MCF 10A (cell line): ENCODE results near the gene EXOC6B. TPM values are rescaled to one million over a fixed set of nuclear protein-coding genes. Genes with fewer than 3 reads are reported as not detected.
A peak's percentile ranks its signal among the peaks of the same experiment; 100 is the strongest.

Experiments used
- BruUV-seq: library from RNA; stranded (reverse); fragments of 400-500 nt; replicated peaks from 2 replicates; lab custom pipeline; 2021; lab: Mats Ljungman, UMichigan
- CTCF ChIA-PET: fragments of 300-600 bp; sonication (Branson Sonifier 250); formaldehyde crosslinking; extraction: SDS; loops from one replicate; lab custom pipeline; 2021; ENCODE audit warnings: antibody characterized with exemption, inconsistent platforms; lab: Yijun Ruan, JAX
- POLR2A ChIA-PET: fragments of 300-600, 350-650 bp; sonication (Branson Sonifier 250); formaldehyde crosslinking; extraction: SDS; loops from one replicate; lab custom pipeline; 2020; ENCODE audit warnings: antibody characterized with exemption, inconsistent platforms; lab: Yijun Ruan, JAX
- DNase-seq: peaks from one replicate; pipeline ENCODE4 v3.0.0-alpha.2; 2018; ENCODE audit not compliant: unreplicated experiment
- H3K27ac Mint-ChIP-seq: one replicate; pipeline ENCODE4 v1.8.0; 2022; ENCODE audit warnings: mild to moderate bottlenecking, low read depth, mixed read lengths; ENCODE audit not compliant: unreplicated experiment
- H3K27me3 Mint-ChIP-seq: one replicate; pipeline ENCODE4 v1.8.0; 2022; ENCODE audit warnings: mixed read lengths; ENCODE audit not compliant: insufficient read depth, unreplicated experiment
- H3K36me3 Mint-ChIP-seq: one replicate; pipeline ENCODE4 v1.8.0; 2022; ENCODE audit warnings: mild to moderate bottlenecking, moderate library complexity, mixed read lengths; ENCODE audit not compliant: insufficient read depth, unreplicated experiment
- H3K4me1 Mint-ChIP-seq: one replicate; pipeline ENCODE4 v1.8.0; 2022; ENCODE audit warnings: mixed read lengths; ENCODE audit not compliant: insufficient read depth, unreplicated experiment
- H3K4me3 Mint-ChIP-seq: one replicate; pipeline ENCODE4 v1.8.0; 2022; ENCODE audit warnings: mild to moderate bottlenecking, moderate library complexity, mixed read lengths; ENCODE audit not compliant: unreplicated experiment
- H3K9me3 Mint-ChIP-seq: one replicate; pipeline ENCODE4 v1.8.0; 2022; ENCODE audit warnings: mixed read lengths; ENCODE audit not compliant: unreplicated experiment
- CTCF ChIP-seq: fragments of 200-600 bp; IDR thresholded peaks from one replicate; pipeline ENCODE4 v1.8.0; 2022; ENCODE audit warnings: antibody characterized with exemption, mild to moderate bottlenecking; ENCODE audit not compliant: unreplicated experiment
- intact Hi-C: fragments of 100-400 bp; cut with micrococcal nuclease; formaldehyde crosslinking; loops from 2 replicates; pipeline ENCODE4 v1.14.1; 2022
- total RNA-seq: library from RNA; stranded (reverse); gene quantifications from 2 replicates; pipeline ENCODE4 v1.2.3, GENCODE V29; 2022

The EXOC6B gene
- total RNA-seq, 1 experiment from 2014 or later, result 24.7 TPM

GRCh38 chr2:72583376-72583775, 242.5 kb downstream of the EXOC6B start:
- CTCF ChIA-PET, result interaction anchor here (0.6 to 1.5 kb wide), 5 partner anchors 26 to 660 kb away, joined by 3 to 6 read pairs (median 4); no protein-coding TSS in a partner anchor
- TF ChIP-seq CTCF, result no peak
- H3K27me3 Mint-ChIP-seq, result no peaks in the 10 kb centered on the region
- no TSS peak for BruUV-seq
- intact Hi-C loops, result no loop called here
- no peak overlapping the region for H3K4me3 Mint-ChIP-seq
- no peaks in the 10 kb centered on the region for H3K9me3 Mint-ChIP-seq
- H3K27ac Mint-ChIP-seq, result peak overlapping the region; percentile 0
- no peaks in the 10 kb centered on the region for H3K4me1 Mint-ChIP-seq
- POLR2A ChIA-PET, result no interaction called here
- DNase-seq, result no peak
- H3K36me3 Mint-ChIP-seq, result peaks cover 6% of the 10 kb centered on the region

- no peak overlapping the region for H3K4me3 Mint-ChIP-seq
- BruUV-seq, result no TSS peak
- intact Hi-C loops, result no loop called here
- POLR2A ChIA-PET, result no interaction called here
- H3K9me3 Mint-ChIP-seq, result no peaks in the 10 kb centered on the region
- no peak for DNase-seq
- no peaks in the 10 kb centered on the region for H3K27me3 Mint-ChIP-seq
- CTCF ChIA-PET, result interaction anchor here (0.7 to 1.3 kb wide), 5 partner anchors 9 to 658 kb away, joined by 3 to 7 read pairs (median 3); no protein-coding TSS in a partner anchor
- peak; percentile 14 for TF ChIP-seq CTCF
- peaks cover 6% of the 10 kb centered on the region for H3K36me3 Mint-ChIP-seq
- H3K27ac Mint-ChIP-seq, result no peak overlapping the region
- no peaks in the 10 kb centered on the region for H3K4me1 Mint-ChIP-seq
Measured at GRCh38 chr2:72581560-72582181, 244.2 kb downstream of the EXOC6B start.

GRCh38 chr2:72579591-72580180, 246.1 kb downstream of the EXOC6B start:
- peak; percentile 65 for TF ChIP-seq CTCF
- Mint-ChIP-seq H3K4me1 (no peaks in the 10 kb centered on the region), H3K9me3 (no peaks in the 10 kb centered on the region), H3K4me3 (no peak overlapping the region), H3K27me3 (no peaks in the 10 kb centered on the region), H3K36me3 (peaks cover 5% of the 10 kb centered on the region), H3K27ac (no peak overlapping the region)
- DNase-seq, result peak; percentile 62
- CTCF ChIA-PET, result interaction anchor here (0.5 to 2.3 kb wide), 34 partner anchors 8 to 1801 kb away, joined by 3 to 16 read pairs (median 4); no protein-coding TSS in a partner anchor
- POLR2A ChIA-PET, result interaction anchor here (0.6 to 1.7 kb wide), 4 partner anchors 17 to 229 kb away, joined by 3 to 7 read pairs (median 4); no protein-coding TSS in a partner anchor
- intact Hi-C loops, result loop anchor here (1.0 to 5.0 kb wide), 7 partner anchors 165 to 1035 kb away; no protein-coding TSS in a partner anchor
- BruUV-seq, result no TSS peak

GRCh38 chr2:72576861-72577260, 249.0 kb downstream of the EXOC6B start:
- H3K4me3 Mint-ChIP-seq, result no peak overlapping the region
- BruUV-seq, result no TSS peak
- ChIA-PET CTCF (interaction anchor here (0.6 to 1.3 kb wide), 5 partner anchors 16 to 780 kb away, joined by 3 to 4 read pairs (median 3); no protein-coding TSS in a partner anchor), POLR2A (interaction anchor here (1.2 kb wide), 1 partner anchor 15 kb away, joined by 4 read pairs; no protein-coding TSS in a partner anchor)
- DNase-seq, result no peak
- H3K27ac Mint-ChIP-seq, result no peak overlapping the region
- no peak for TF ChIP-seq CTCF
- H3K27me3 Mint-ChIP-seq, result no peaks in the 10 kb centered on the region
- intact Hi-C loops, result loop anchor here (5.0 kb wide), 2 partner anchors 210 to 775 kb away; no protein-coding TSS in a partner anchor
- H3K9me3 Mint-ChIP-seq, result no peaks in the 10 kb centered on the region
- H3K4me1 Mint-ChIP-seq, result no peaks in the 10 kb centered on the region
- H3K36me3 Mint-ChIP-seq, result no peaks in the 10 kb centered on the region
